Activated T-cell treated with anti-CD3 and anti-CD28 coated beads, Interleukin-2, amount 50 U/mL, for 48 hours (primary cell): Measurements from ENCODE around the gene CD69.

Experiments
- DNase-seq, 2 experiments: peaks; one replicate each; pipeline ENCODE4 v3.0.0-alpha.2; 2020

CD69 gene

DNA sequence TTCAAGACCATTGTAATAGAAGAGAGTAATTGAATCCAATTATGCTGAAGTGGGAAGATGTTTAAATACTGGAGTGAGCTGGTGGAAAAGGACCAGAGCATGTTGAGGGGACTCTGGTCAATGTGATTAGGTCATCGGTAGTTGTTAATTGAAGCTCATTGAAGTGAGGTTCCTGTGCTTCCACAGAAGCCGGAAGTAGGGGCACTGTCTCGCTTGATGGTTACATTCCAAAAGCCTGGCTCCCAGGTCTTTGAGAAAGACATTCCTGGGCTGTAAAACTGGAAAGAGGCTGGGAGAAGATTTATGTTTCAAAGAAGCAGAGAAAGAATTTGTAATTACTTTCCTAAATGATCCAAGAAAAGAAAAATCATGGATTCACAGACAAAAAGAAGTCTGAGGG lies 15.5 kb downstream of the CD69 start:
- no peak for DNase-seq

DNA sequence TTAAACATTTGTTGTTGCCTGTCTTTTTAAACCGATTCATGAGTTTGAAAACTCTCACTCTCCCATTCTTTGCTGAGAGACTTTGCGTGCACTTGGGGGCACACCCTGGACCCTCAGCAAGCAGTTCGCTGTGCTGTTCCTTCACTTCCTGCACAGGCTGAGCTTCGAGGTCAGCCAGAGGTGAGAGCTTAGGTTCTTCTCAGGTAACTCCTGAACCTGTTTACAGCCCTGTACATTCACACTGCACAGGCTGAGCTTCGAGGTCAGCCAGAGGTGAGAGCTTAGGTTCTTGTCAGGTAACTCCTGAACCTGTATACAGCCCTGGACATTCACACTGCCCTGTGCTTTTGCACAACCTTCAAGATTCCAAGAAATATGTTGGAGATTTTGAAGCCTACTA lies 18.0 kb downstream of the CD69 start:
- peak in 1 of 2 experiments; percentile 39 for DNase-seq

DNA sequence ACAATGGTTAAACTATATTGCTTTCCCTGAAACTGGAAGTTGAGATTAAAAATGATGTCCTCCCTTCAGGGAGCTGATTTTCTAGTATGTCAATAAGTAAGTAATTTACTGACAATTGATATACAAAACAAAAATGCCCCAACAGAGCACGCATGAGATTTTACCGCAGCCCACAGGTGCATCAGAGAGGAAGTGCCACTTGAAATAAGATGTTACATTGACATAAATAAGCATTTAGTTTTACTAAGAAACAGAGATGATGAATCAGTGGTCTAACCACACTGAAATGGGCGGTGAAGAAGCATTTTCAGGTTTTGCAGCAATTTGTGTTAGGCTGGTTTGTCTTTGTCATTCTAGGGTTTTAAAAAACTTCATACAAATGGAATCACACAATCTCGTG lies 19.0 kb downstream of the CD69 start:
- DNase-seq = peak; percentile 73 to 74

GRCh38 chr12:9740106-9740750 lies 20.5 kb downstream of the CD69 start:
- DNase-seq = no peak

DNA sequence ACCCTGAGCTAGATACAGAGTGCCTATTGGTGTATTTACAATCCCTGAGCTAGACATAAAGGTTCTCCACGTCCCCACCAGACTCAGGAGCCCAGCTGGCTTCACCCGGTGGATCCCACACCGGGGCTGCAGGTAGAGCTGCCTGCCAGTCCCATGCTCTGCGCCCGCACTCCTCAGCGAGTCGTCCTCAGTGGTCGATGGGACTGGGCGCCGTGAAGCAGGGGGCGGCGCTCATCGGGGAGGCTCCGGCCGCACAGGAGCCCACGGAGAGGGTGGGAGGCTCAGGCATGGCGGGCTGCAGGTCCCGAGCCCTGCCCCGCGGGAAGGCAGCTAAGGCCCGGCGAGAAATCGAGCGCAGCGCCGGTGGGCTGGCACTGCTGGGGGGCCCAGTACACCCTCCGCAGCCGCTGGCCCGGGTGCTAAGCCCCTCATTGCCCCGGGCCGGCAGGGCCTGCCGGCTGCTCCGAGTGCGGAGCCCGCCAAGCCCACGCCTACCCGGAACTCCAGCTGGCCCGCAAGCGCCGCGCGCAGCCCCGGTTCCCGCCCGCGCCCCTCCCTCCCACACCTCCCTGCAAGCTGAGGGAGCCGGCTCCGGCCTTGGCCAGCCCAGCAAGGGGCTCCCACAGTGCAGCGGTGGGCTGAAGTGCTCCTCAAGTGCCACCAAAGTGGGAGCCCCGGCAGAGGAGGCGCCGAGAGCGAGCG lies 21.1 kb downstream of the CD69 start:
- peak in 1 of 2 experiments; percentile 53 for DNase-seq

DNA sequence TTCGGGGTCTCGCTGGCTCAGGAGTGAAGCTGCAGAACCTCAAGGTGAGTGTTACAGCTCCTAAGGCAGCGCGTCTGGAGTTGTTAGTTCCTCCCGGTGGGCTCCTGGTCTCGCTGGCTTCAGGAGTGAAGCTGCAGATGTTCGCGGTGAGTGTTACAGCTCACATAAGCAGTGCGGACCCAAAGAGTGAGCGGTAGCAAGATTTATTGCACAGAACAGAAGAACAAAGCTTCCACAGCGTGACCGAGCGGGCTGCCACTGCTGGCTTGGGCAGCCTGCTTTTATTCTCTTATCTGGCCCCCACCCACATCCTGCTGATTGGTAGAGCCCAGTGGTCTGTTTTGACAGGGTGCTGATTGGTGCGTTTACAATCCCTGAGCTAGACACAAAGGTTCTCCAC lies 21.8 kb downstream of the CD69 start:
- peak in 1 of 2 experiments; percentile 39 for DNase-seq

GRCh38 chr12:9736936-9737705 lies 23.6 kb downstream of the CD69 start:
- no peak for DNase-seq

DNA sequence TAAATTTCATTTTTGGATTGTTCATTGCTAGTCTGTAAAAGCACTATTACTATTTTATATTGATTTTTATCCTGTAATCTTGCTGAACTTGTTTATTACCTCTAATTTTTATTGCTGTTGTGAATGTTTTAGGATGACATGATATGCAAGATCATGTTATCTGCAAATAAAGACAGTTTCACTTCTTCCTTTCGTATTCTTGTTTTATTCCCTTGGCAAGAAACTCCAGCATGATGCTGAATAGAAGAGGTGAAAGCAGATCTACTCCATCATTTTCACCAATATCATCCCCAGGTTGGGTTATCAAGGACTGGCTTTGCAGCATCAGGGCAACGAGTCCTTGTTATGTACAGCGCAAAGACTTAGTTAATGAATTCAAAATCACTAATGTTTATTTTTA lies 25.1 kb downstream of the CD69 start:
- DNase-seq = no peak

DNA sequence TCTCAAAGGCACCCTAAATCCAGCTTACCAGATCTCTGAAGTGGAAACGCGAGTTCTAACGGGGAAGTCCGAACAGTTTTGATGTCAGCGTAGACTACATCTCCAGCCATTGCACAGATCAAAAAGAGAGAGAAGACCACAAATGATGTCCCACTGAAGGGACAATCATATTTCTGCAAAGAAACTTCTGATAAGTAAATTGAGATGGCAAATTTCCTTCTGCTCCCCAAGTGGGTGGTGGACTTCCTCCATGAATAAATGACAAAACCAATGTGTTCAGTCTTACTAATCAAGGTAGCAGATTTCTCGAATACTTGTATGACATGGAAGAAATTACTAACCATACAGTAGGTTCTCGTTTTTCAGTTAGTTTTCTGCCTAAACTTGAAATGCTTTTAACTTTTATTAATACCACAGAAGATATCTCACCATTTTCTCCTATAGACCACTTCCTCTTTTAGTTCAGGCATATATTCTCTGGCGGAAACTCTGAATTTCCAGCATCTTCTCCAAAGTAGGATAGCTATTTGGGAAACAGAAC lies 27.7 kb downstream of the CD69 start, which contains the start of gene CLECL1:
CLECL1 (minus strand) TSS at position 177 of the 541 bp plus-strand sequence.
- DNase-seq = no peak

DNA sequence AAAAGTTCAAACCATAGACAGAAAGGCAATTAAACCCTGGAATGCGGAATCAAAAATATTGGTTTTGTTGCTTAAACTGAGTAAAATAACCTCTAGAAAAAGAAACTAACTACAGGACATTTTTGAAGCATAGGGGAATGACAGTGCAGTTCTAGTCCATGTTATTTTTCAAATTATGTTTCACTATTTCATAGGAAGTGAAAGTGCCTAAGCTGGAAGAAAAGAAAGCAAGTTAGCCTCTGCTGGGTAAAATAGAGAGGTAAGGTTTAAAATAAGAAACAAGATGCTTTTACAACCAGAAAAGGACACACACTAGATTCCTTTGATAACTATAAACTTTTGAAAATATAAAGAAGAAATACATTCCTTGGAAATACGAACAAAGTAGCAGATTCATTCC lies 28.9 kb downstream of the CD69 start:
- no peak for DNase-seq

- DNase-seq = no peak
Measured at GRCh38 chr12:9731393-9731792, 29.3 kb downstream of the CD69 start.

DNA sequence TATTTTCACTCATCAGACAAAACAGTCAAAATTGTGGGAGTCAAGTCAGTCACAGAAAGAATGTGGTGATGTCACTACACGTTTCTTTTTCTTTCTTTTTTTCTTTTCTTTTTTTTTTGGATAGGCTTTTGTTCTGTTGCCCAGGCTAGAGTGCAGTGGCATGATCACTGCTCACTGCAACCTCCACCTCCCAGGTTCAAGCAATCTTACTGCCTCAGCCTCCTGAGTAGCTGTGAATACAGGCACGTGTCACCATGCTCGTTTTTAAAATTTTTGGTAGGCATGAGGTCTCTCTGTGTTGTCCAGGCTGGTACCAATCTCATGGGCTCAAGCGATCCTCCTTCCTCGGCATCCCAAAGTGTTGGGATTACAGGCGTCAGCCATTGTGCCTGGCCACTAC lies 30.1 kb downstream of the CD69 start:
- no peak for DNase-seq

DNA sequence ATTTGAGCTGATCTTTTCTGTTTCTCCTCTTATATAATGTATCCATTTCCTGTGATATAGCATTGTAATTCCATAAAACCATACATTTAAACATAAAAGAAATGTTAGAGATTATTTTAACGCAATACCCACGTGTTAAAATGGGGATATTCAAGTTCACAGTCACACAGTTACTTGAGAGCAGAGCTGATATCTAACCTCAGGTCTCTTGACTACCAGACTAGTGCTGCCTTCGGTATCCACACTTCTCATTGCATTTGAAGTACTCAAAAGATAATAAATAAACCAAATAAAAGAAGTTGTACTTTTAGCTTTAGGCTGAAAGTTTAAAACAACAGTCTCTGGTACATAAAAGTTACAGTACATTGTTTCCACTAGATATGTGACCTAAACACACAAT lies 30.7 kb downstream of the CD69 start:
- no peak for DNase-seq

GRCh38 chr12:9729082-9729481 lies 31.6 kb downstream of the CD69 start:
- no peak for DNase-seq

GRCh38 chr12:9727813-9728212 lies 32.9 kb downstream of the CD69 start:
- no peak for DNase-seq

DNA sequence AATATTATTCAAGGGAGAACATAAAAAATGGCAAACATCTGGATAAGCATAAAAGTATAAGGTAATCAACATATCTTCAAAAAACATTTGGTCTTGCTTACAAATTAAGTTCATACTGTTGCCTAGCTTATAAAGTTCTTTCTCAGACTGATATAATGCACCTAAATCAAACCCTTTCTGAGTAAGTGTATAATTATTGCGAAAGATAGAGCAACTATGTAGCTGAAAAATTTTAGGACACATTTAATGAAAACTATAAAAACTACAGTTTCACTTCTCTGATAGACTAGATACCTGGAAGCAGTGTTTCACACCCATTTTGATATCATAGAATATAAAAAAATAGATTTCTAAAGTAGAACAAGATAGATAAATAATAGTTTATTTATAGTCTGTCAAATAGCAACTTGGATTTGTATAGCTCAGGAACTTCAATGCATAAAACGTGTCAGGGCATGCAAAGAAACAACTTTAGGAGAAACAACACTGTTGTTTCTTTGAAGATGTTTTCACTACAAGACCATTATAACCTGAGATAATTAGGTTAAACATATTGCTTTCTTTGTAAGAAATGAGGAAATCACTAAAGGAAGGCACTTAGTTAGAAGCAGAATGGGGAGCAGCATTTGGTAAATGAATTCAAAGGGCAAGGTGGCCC lies 35.4 kb downstream of the CD69 start:
- no peak for DNase-seq

DNA sequence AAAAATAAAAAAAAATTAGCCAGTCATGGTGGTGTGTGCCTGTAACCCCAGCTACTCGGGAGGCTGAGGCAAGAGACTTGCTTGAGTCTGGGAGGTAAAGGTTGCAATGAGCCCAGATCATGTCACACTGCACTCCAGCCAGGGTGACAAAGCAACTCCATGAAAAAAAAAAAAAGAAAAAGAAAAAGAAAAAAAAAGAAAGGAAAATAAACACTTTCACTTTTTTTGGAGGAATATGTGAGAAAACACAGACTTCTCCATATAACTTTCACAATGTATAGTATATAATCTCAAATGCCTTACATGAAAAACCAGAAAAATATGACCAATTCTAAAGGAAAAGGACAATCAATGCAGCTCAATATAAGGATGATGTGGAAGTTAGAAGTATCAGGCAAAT lies 36.7 kb downstream of the CD69 start:
- DNase-seq = no peak

GRCh38 chr12:9721394-9722092 lies 39.2 kb downstream of the CD69 start:
- DNase-seq = no peak

- no peak for DNase-seq
Measured at GRCh38 chr12:9719790-9720189, 40.9 kb downstream of the CD69 start.

DNA sequence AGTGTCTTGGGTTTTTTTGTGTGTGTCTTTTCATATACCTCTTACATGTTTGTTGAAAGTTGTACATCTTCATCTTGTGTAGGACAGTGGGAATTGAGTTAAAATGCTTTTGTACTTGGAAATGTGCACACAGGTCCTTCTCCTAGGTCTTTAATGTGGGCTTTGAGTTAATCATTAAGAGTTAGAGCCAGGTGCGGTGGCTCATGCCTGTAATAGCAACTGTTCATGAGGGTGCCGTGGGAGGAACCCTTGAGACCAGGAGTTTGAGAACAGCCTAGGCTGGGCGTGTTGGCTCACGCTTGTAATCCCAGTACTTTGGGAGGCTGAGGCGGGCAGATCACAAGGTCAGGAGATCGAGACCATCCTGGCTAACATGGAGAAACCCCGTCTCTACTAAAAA lies 41.7 kb downstream of the CD69 start:
- DNase-seq = no peak

DNA sequence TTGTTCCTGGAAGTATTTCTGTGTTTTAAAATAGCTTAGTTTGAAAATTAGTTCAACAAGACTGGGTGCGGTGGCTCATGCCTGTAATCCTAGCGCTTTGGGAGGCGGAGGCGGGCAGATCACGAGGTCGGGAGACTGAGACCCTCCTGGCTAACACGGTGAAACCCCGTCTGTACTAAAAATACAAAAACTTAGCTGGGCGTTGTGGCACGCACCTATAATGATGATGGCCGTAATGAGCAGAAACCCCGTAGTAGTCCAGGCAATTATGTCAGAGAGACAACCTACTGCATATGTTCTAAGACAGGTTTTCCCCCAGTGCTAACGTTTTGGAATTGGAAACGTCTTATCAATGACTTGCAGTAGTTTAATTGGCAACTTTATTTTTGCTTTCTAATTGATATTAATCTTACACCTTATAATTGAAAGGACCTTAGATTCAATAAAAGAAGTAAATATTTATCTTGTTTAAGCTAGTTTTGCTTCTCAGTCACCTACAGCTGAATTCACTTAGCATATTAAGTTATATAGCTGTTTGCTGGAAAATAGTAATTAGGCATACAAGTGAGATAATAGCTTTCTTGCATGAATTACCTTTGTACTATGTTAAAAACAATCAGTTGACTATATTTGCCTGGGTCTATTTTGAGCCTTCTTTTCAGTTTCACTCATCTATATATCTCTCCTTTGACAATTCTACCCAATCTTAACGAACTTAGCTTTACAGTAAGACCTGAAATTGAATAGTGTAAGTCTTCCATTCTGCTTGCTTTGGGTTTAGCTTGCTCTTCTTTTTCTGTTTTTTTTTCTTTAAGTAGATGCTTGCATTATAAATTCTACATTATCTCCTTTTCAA lies 43.4 kb downstream of the CD69 start:
- no peak for DNase-seq
